HG02759 (cell line): ENCODE results near the gene CRYBA2.

ENCODE experiments used
- ATAC-seq: cut with Tn5 transposase; IDR thresholded peaks from one replicate; pipeline ENCODE4 v1.9.1; 2021; ENCODE audit warnings: mild to moderate bottlenecking, moderate library complexity; ENCODE audit not compliant: unreplicated experiment

The CRYBA2 gene

DNA sequence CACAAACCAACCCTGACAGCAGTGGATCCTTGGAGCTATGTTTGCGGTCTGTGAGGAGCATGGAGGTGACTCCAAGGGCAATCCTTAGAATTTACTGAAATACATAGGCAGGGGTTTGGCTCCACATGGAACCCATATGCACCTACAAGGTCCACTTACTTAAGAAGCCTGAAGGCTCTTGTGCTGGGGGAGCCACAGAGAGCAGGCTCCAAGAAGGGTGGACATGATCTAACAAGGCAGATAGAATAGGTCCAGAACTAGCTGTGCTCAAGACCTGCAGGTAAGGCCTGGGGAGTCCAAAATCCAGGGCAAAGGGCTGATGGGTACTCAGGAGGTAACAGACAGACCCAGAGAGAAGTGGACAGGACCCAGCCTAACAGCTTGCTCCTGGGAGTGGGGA, 34.9 kb downstream of the CRYBA2 start:
- ATAC-seq = no peak

DNA sequence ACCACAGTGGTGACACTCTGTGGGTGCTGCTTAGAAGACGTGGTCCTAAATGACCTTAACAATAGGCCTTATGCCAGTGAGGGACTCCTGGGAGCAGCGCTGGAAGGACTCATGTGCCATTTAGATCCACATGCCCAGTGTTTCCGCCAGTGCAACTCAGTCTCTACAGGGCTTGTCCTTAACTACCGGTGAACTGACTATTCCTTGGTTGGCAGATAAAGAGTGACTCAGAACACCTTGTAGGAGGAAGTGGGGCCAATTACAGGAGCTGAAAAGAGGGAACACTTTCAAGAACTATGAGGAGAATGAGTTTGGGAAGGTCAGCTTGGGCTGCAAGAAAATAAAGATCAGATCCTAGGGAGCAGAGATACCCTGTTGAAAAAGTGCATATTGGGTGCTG, 35.6 kb downstream of the CRYBA2 start:
- ATAC-seq = no peak

DNA sequence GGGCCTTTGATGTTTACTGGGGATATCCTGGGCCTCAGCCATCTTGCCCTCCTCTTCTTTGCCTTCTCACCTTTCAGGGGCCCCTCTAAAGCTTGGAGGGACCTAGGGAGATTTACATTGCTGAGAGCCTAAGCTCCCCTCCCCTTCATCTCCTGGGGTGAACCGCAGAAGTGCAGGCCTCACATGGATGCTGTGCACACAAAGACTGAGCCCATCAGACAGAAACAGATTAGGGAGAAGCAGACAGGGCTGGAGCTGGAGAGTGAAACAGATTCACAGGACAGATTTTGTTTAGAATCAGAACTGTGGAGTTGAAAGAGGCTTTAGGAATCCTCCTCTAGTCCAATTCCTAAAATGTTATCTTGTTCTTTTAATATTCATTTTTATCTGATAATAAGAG, 37.2 kb downstream of the CRYBA2 start:
- ATAC-seq = no peak

DNA sequence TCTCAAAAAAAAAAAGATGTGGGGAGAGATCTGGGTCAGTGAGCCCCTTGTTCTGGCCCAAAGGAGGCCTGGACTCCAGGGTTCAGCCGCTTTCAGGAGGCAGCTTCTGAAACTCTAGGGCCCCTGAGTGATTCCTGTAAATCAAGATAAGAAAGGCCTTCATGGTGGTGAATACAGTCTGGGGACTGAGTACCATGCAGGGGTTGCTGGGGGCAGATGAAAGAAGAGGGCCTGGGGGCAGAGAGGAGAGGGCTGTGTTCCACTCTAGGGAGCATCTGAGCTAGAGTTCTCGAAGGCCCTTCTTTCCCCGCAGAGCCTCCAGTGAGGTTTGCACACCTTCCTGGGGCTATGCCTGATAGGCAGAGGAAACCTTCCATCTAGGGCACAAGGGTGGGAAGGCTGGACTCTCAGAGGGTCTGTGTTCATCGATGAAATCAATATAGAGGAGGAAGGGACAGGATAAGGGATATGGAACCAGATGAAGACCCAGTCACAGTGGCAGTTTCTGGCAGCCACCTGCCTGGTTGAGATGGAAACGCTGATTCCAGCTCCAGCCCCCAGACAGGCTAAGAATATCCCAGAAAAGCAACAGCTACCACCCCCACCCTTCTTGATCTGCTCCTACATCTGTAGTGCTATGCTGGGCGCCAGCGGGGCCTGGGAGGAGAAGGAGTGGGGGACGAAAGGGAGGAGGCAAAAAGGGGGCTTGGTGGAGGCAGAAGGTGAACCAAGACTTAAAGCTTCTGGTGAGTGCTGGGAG, 38.5 kb downstream of the CRYBA2 start:
- ATAC-seq = no peak

DNA sequence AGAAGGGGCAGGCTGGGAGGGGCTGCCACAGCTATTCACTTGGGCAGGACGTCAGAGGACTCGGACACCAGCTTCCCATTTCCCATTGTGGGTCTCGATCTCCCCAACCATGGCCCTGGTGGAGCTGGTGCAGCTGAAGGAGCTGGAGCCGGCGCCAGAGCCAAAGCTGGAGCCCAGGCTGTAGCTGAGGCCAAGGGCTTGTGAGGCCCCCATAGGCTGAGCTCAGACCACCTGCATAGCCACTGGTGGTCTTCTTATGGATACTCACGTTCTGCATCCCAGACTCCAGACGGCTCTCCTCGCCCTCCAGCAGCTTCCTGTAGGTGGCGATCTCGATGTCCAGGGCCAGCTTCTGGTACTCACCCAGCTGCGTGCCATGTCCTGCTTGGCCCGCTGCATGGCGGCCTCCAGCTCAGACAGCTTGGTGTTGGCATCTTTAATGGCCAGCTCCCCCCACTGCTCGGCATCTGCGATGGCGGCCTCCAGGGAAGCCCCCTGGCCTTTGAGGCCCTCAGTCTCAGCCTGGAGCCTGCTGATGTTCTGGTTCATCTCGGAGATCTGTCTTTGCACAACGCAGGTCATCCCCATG, 39.8 kb downstream of the CRYBA2 start:
- no peak for ATAC-seq

DNA sequence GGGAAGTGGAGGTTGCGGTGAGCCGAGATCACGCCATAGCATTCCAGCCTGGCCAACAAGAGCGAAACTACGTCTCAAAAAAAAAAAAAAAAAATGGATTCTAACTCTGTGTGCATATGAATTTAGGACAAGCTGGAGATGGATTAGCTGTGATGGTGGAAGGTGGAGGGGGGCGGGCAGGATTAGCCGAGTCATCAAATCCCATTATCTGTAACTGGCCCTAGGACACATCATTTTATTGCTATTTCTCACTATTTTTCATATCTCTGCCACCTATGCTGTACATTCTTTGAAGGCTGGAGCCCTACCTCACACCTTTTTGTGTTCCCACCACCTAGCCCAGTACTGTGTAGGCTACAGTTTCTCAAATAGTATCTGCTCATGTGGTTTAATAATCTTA, 41.1 kb downstream of the CRYBA2 start:
- no peak for ATAC-seq

DNA sequence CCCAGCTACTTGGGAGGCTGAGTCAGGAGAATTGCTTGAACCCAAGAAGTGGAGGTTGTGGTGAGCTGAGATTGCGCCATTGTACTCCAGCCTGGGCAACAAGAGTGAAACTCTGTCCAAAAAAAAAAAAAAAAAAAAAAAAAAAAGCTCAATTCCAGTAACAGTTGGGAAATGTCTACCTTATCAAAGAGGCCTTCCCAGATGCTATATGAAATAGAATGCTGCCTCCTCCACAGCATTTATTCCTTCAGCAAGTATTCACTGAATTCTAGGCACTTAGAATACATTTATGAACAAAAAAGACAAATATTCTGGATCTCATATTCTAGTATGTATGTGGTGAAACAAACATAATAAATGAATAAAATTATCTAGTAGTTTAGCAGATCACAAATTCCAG, 46.6 kb downstream of the CRYBA2 start:
- ATAC-seq = no peak

DNA sequence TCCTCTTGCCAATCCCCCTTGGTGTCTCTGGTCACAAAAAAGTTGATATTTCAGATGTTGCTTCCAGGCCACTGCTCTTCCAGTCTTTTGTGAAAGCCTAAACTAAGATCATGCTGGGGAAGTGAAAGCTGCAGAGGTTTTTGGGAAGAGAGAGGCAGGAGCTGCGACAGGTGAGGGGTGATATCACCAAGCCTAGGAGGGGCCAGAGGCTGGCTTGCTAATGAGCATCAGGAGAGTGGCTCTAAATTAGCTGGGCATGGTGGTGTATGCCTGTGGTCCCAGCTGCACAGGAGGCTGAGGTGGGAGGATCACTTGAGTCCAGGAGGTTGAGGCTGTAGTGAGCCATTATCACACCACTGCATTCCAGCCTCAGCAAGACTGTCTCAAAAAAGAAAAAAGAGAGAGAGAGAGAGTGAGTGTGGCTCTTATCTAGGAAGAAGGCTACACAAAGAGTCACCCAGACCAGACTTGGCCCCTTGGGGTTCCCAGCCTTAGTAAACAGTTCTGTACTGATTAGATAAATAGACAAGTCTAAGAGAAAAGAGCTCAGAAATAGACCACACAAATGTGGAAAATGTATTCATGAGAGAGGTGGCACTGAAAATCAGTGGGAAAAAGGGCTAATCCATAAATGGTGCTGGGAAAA, 48.3 kb downstream of the CRYBA2 start:
- no peak for ATAC-seq
